Karpas-422 (cell line): Measurements from ENCODE around the gene GJD3. TPM values are rescaled to one million over a fixed set of nuclear protein-coding genes. Genes with fewer than 3 reads are reported as not detected.

Experiments used
- DNase-seq: peaks from one replicate; pipeline ENCODE4 v3.0.0-alpha.2; 2015
- H2AFZ ChIP-seq: fragments of 200-600 bp; sonication (generic); 2 replicates; pipeline ENCODE4 v1.6.1; 2014; ENCODE audit warnings: antibody characterized with exemption, low read length, mixed read lengths
- H3K27ac ChIP-seq: fragments of 200-600 bp; sonication (generic); 2 replicates; pipeline ENCODE4 v1.5.1; 2014; ENCODE audit warnings: mild to moderate bottlenecking, low read length, moderate library complexity
- H3K27me3 ChIP-seq: fragments of 200-600 bp; sonication (generic); 2 replicates; pipeline ENCODE4 v1.6.1; 2014; ENCODE audit warnings: low read length, mixed read lengths
- H3K36me3 ChIP-seq: fragments of 200-600 bp; sonication (generic); 2 replicates; pipeline ENCODE4 v1.6.1; 2014; ENCODE audit warnings: low read length, mixed read lengths; ENCODE audit not compliant: insufficient read depth
- H3K4me1 ChIP-seq: fragments of 200-600 bp; sonication (generic); 2 replicates; pipeline ENCODE4 v1.6.1; 2014; ENCODE audit warnings: mild to moderate bottlenecking, low read length, mixed read lengths
- H3K4me2 ChIP-seq: fragments of 200-600 bp; sonication (generic); 2 replicates; pipeline ENCODE4 v1.6.1; 2014; ENCODE audit warnings: low read length, low read depth, mild to moderate bottlenecking; ENCODE audit not compliant: poor library complexity, severe bottlenecking
- H3K4me3 ChIP-seq: fragments of 200-600 bp; sonication (generic); 2 replicates; pipeline ENCODE4 v1.5.1; 2014; ENCODE audit warnings: mild to moderate bottlenecking, antibody characterized with exemption, low read length, mixed read lengths
- H3K79me2 ChIP-seq: fragments of 200-600 bp; sonication (generic); 2 replicates; pipeline ENCODE4 v1.6.1; 2014; ENCODE audit warnings: mild to moderate bottlenecking, low read length, mixed read lengths
- H3K9ac ChIP-seq: fragments of 200-600 bp; sonication (generic); 2 replicates; pipeline ENCODE4 v1.6.0; 2014; ENCODE audit warnings: low read length
- H3K9me2 ChIP-seq: fragments of 200-600 bp; sonication (generic), shearing (Covaris generic); replicated peaks from 2 replicates; pipeline ENCODE4 v1.6.0; 2014; ENCODE audit warnings: mild to moderate bottlenecking, low read length, moderate library complexity; ENCODE audit not compliant: insufficient read depth
- H3K9me3 ChIP-seq: fragments of 300-700, 200-600 bp; sonication (generic); 2 replicates; pipeline ENCODE4 v1.6.1; 2014; ENCODE audit warnings: low read length, mixed read lengths
- H4K20me1 ChIP-seq: fragments of 200-600 bp; sonication (generic); 2 replicates; pipeline ENCODE4 v1.6.1; 2014; ENCODE audit warnings: mild to moderate bottlenecking, antibody characterized with exemption, low read length, low read depth; ENCODE audit not compliant: insufficient read depth
- total RNA-seq: library from RNA; depleted of rRNA; stranded (reverse); fragments of >200 nt; shearing (Covaris generic); gene quantifications from 2 replicates; pipeline ENCODE4 v1.2.3, GENCODE V29; 2014; ENCODE audit warnings: low replicate concordance

GJD3 gene
- total RNA-seq, 1 experiment from 2014 or later = not detected

GRCh38 chr17:40366861-40367518 is 2.5 kb upstream of the GJD3 start:
- Histone ChIP-seq H4K20me1 (0 out of 2 replicates have a peak, but pooled peaks cover 4% of the 10 kb centered on the region), H3K4me2 (no peak overlapping the region), H3K4me1 (peaks cover 5% of the 10 kb centered on the region), H3K9me2 (no peaks in the 10 kb centered on the region), H3K36me3 (no peaks in the 10 kb centered on the region), H3K79me2 (no peaks in the 10 kb centered on the region), H3K27me3 (no peaks in the 10 kb centered on the region), H3K4me3 (no peak overlapping the region), H2AFZ (no peak overlapping the region), H3K9me3 (no peaks in the 10 kb centered on the region), H3K9ac (no peak overlapping the region), H3K27ac (no peak overlapping the region)
- DNase-seq = no peak

DNA sequence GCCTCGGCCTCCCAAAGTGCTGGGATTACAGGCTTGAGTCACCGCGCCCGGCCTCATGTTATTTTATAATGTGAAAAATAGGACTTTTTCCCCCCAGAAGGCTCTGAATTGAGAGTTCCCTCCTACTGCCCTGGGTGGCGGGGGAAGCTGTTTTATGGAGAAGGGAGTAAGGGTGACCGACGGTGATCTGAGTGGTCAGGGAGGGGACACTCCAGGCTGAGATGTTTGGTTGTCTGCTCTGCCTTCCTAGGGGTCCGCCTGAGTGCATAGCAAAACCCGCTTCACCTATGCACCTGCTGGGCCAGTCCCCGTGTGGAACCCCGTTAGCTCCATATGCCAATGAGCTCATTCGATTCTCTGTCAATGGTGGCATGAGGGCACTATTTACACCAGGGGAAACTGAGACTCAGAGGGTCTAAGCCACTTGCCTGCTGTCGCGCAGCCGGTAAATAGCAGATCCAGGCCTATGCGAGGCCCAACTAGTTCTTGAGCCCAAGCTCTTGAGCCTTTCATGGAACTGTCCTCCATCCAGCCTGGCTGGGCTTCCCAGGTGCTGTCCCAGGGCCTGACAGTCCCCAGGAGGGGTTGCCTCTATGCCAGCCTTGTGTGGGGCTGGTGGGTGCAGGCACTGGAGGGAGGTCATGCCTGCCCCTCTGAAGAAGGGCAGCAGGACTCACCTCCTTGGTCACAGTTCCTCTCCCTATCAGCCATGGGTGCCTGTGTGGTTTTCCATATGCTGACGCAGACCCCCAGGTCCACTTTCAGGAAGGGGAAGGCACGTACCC is 1.7 kb upstream of the GJD3 start:
- H4K20me1 ChIP-seq = 0 out of 2 replicates have a peak, but pooled peaks cover 5% of the 10 kb centered on the region
- no peak overlapping the region for H3K4me3 ChIP-seq
- H2AFZ ChIP-seq = no peak overlapping the region
- H3K9me2 ChIP-seq = no peaks in the 10 kb centered on the region
- H3K9me3 ChIP-seq = no peaks in the 10 kb centered on the region
- H3K4me2 ChIP-seq = no peak overlapping the region
- H3K27ac ChIP-seq = no peak overlapping the region
- H3K27me3 ChIP-seq = no peaks in the 10 kb centered on the region
- no peak for DNase-seq
- H3K4me1 ChIP-seq = peaks cover 6% of the 10 kb centered on the region
- no peaks in the 10 kb centered on the region for H3K79me2 ChIP-seq
- H3K36me3 ChIP-seq = no peaks in the 10 kb centered on the region
- H3K9ac ChIP-seq = no peak overlapping the region

- Histone ChIP-seq H3K9me3 (no peaks in the 10 kb centered on the region), H3K27me3 (no peaks in the 10 kb centered on the region), H3K4me3 (no peak overlapping the region), H3K9me2 (no peaks in the 10 kb centered on the region), H4K20me1 (0 out of 2 replicates have a peak, but pooled peaks cover 5% of the 10 kb centered on the region), H3K9ac (no peak overlapping the region), H3K36me3 (no peaks in the 10 kb centered on the region), H3K4me1 (peaks cover 6% of the 10 kb centered on the region), H3K27ac (no peak overlapping the region), H3K79me2 (no peaks in the 10 kb centered on the region), H3K4me2 (no peak overlapping the region), H2AFZ (no peak overlapping the region)
- no peak for DNase-seq
Observed at GRCh38 chr17:40364906-40365305, 369 bp upstream of the GJD3 start.

GRCh38 chr17:40363111-40363827 is 1.3 kb downstream of the GJD3 start:
- Histone ChIP-seq H3K27me3 (no peaks in the 10 kb centered on the region), H3K4me2 (peak overlapping the region; percentile 44), H3K9ac (peak overlapping the region; percentile 66), H3K36me3 (no peaks in the 10 kb centered on the region), H3K79me2 (no peaks in the 10 kb centered on the region), H3K9me2 (no peaks in the 10 kb centered on the region), H2AFZ (no peak overlapping the region), H3K9me3 (no peaks in the 10 kb centered on the region), H3K4me3 (peak overlapping the region; percentile 61; the same call in 1 of the 2 replicates), H4K20me1 (0 out of 2 replicates have a peak, but pooled peaks cover 5% of the 10 kb centered on the region), H3K4me1 (peaks cover 10% of the 10 kb centered on the region), H3K27ac (no peak overlapping the region)
- no peak for DNase-seq

DNA sequence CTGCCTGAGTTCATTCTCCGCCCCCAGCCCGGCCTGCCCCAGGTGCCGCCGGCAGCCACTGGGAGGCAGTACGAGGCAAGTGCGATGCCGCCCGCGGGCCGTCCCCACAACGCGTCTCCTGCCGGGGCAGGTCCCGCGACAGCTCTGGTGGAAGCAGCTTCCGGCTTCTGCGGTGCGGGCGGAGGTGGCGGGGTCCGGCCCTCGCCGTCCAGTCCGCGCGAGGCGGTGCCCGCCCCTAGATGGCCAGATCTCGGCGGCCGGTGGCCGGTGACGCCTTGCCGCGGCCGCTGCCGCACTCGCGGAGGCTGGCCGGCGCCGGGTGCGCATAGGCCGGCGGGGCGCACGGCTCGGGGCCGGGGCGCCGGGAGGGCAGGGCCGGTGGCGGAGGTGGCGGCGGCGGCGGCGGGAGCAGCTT is 1.8 kb downstream of the GJD3 start:
- Histone ChIP-seq H3K4me3 (peak overlapping the region; percentile 61; the same call in 1 of the 2 replicates), H3K9ac (peak overlapping the region; percentile 66)

DNA sequence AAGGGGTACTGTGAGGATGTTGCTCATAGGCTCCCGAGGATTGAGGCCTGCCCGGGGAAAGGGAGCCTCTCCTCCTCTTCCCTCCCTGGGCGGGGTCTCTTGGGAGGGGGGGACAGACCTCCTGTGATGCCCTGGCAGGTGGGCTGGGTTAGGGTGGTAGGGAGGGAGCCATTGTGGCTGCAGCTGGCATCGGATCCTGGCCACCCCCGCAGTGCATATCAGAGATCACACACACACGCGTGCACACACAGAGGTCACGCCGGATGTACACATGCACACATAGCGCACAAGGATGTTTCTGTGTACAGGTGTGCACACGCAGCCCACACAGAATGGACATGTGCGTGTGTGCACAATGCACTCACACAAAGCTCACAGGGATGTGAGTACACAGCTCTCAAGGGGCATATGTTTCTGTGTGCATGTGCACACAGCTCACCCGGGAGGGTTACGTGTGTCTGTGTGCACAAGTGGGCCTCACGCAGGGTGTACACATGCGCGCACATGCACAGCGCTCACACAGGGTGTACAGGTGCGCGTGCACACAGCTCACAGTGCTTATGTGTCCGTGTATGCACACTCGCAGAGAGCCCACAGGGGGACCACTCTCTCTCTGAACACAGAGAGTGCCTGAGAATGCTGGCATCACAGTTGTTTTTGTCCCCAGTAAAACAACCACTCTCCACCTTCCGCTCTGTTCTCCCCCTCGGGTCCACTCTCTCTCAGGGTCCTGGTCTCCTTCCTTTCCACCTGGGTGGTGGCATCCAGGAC is 2.4 kb downstream of the GJD3 start:
- peak overlapping the region; percentile 54 for H3K4me2 ChIP-seq
- H3K79me2 ChIP-seq = no peaks in the 10 kb centered on the region
- DNase-seq = no peak
- no peaks in the 10 kb centered on the region for H3K9me2 ChIP-seq
- peaks cover 10% of the 10 kb centered on the region for H3K4me1 ChIP-seq
- H2AFZ ChIP-seq = no peak overlapping the region
- H3K27me3 ChIP-seq = no peaks in the 10 kb centered on the region
- H3K9ac ChIP-seq = peak overlapping the region; percentile 66
- H3K9me3 ChIP-seq = no peaks in the 10 kb centered on the region
- no peaks in the 10 kb centered on the region for H3K36me3 ChIP-seq
- H4K20me1 ChIP-seq = 0 out of 2 replicates have a peak, but pooled peaks cover 5% of the 10 kb centered on the region
- H3K27ac ChIP-seq = no peak overlapping the region
- peak overlapping the region; percentile 61; the same call in 1 of the 2 replicates for H3K4me3 ChIP-seq

More for the DNA sequence above, 1.8 kb downstream of the GJD3 start:
- Histone ChIP-seq H3K27ac (no peak overlapping the region), H3K79me2 (no peaks in the 10 kb centered on the region), H3K9me2 (no peaks in the 10 kb centered on the region), H3K36me3 (no peaks in the 10 kb centered on the region), H3K4me2 (peak overlapping the region; percentile 54), H3K27me3 (no peaks in the 10 kb centered on the region), H3K4me1 (peaks cover 10% of the 10 kb centered on the region), H2AFZ (no peak overlapping the region), H3K9me3 (no peaks in the 10 kb centered on the region), H4K20me1 (0 out of 2 replicates have a peak, but pooled peaks cover 5% of the 10 kb centered on the region)
- peak; percentile 93 for DNase-seq

DNA sequence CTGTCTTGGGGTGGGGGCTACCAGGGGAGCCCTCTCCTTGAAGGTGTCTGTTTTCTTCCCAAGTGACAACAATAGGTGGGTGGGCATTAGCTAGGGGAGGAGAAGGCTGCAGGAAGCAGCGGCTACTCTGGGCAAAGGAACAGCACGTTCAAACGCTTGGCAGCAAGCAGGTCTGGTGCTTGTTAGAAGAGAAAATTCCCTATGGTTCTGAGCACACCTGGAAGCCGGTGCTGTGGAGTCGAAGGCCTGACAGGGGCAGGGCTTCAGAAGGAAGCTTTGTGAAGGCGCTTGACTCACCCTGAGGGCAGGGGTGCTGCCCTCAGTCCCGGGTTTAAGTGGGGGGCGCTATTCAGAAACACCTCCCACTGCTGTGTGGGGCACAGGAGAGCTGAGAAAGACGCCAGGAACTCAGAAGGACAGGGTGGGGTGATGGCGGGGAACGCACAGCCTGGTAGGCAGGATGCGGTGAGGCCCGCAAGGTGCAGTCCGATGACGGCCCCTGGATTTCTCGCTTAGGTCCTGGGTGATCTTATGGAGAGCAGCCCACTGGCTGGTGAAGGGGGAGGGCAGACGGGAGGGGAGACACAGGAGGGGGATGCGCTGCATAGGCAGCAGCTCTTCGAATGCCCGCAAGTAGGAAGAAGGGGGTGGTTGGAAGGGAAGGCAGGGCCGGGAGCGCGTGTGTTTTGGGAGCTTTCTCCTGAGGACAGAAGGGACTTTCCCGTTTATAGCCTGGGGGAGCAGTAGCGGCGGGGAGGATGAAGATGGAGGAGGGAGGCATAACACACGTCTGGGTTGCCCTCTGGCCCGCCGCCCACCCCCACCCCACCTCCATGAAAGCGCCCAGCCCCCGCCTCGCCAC is 3.2 kb downstream of the GJD3 start:
- Histone ChIP-seq H3K36me3 (no peaks in the 10 kb centered on the region), H2AFZ (no peak overlapping the region), H3K4me2 (no peak overlapping the region), H3K4me1 (peaks cover 10% of the 10 kb centered on the region), H3K27ac (no peak overlapping the region), H3K9ac (no peak overlapping the region), H3K9me2 (no peaks in the 10 kb centered on the region), H4K20me1 (0 out of 2 replicates have a peak, but pooled peaks cover 5% of the 10 kb centered on the region), H3K9me3 (no peaks in the 10 kb centered on the region), H3K4me3 (no peak overlapping the region), H3K27me3 (no peaks in the 10 kb centered on the region), H3K79me2 (no peaks in the 10 kb centered on the region)
- no peak for DNase-seq
